Common myeloid progenitor, CD34-positive (primary cell): ENCODE data around the gene EIF1.

Experiments
- CTCF ChIA-PET: fragments of 350-600 bp; sonication (Branson Sonifier 250); formaldehyde crosslinking; loops from one replicate; lab custom pipeline; 2021; ENCODE audit warnings: antibody characterized with exemption; lab: Charles Lee
- POLR2A ChIA-PET: fragments of 350-600 bp; sonication (Branson Sonifier 250); formaldehyde crosslinking; loops from one replicate; lab custom pipeline; 2021; ENCODE audit warnings: antibody characterized with exemption; lab: Charles Lee
- DNase-seq, 3 donors: peaks; one replicate each; pipeline versions ENCODE4 v3.0.0 to v3.0.0-alpha.2; 2013
- H3K27ac ChIP-seq, 2 experiments: 1 replicate in 1 of 2; 2 replicates in 1 of 2; pipeline ENCODE4 v1.7.0; 2013; ENCODE audit warnings: inconsistent platforms in 2 of 2, low read length in 2 of 2, mild to moderate bottlenecking in 2 of 2, low read depth in 1 of 2, moderate library complexity in 1 of 2; ENCODE audit not compliant: severe bottlenecking in 2 of 2, insufficient read depth in 1 of 2, poor library complexity in 1 of 2
- H3K27me3 ChIP-seq, 5 experiments: replicated peaks in 2 of 5; 1 replicate in 3 of 5; 2 replicates in 2 of 5; pipeline versions ENCODE4 v1.6.1 to v1.7.0; 2013; ENCODE audit warnings: low read length in 4 of 5, mild to moderate bottlenecking in 2 of 5, moderate library complexity in 2 of 5, inconsistent platforms in 1 of 5; ENCODE audit not compliant: insufficient read depth in 5 of 5, control insufficient read depth in 4 of 5
- H3K36me3 ChIP-seq, 4 experiments: 1 replicate in 2 of 4; 2 replicates in 2 of 4; pipeline versions ENCODE4 v1.6.1 to v1.7.0; 2013; ENCODE audit warnings: low read length in 3 of 4, control low read depth in 1 of 4, mild to moderate bottlenecking in 1 of 4; ENCODE audit not compliant: control insufficient read depth in 4 of 4, insufficient read depth in 4 of 4
- H3K4me1 ChIP-seq, 4 experiments: 1 replicate in 3 of 4; 2 replicates in 1 of 4; pipeline versions ENCODE4 v1.6.1 to v1.7.1; 2013; ENCODE audit warnings: low read length in 3 of 4, mild to moderate bottlenecking in 3 of 4, control low read depth in 1 of 4, inconsistent platforms in 1 of 4, moderate library complexity in 1 of 4; ENCODE audit not compliant: control insufficient read depth in 4 of 4, insufficient read depth in 4 of 4; ENCODE audit errors: control extremely low read depth in 1 of 4
- H3K4me3 ChIP-seq, 7 experiments: 1 replicate in 4 of 7; 2 replicates in 3 of 7; pipeline versions ENCODE4 v1.5.1 to v1.7.0; 2013; ENCODE audit warnings: mild to moderate bottlenecking in 7 of 7, low read length in 6 of 7, moderate library complexity in 6 of 7, inconsistent platforms in 2 of 7, low read depth in 2 of 7, control low read depth in 1 of 7; ENCODE audit not compliant: insufficient read depth in 4 of 7, control insufficient read depth in 1 of 7; ENCODE audit errors: extremely low read depth in 1 of 7
- H3K9me3 ChIP-seq, 5 experiments: 1 replicate in 4 of 5; 2 replicates in 1 of 5; pipeline versions ENCODE4 v1.6.1 to v1.7.1; 2013; ENCODE audit warnings: low read length in 4 of 5, mild to moderate bottlenecking in 2 of 5, inconsistent platforms in 1 of 5, low read depth in 1 of 5, moderate library complexity in 1 of 5; ENCODE audit not compliant: control insufficient read depth in 4 of 5, insufficient read depth in 2 of 5; ENCODE audit errors: control extremely low read depth in 1 of 5
- WGBS: methylation state at CpG from one replicate; pipeline ENCODE4 v1.1.5; 2013; ENCODE audit not compliant: insufficient coverage; 5-methylcytosine and 5-hydroxymethylcytosine counted together

Gene EIF1

GRCh38 chr17:41705271-41705991 is 16.7 kb downstream of the EIF1 start:
- whole genome bisulfite sequencing = 94% methylated on average over 11 of the region's 13 CpGs
- peaks cover 0 to 4% (median under 1%) of the 10 kb centered on the region in 4 experiments for H3K4me1 ChIP-seq
- CTCF ChIA-PET = interaction anchor here (0.7 to 2.9 kb wide), 2 partner anchors 9 to 33 kb away, joined by 3 to 12 read pairs; no protein-coding TSS in a partner anchor
- H3K36me3 ChIP-seq = no peaks in the 10 kb centered on the region
- no peaks in the 10 kb centered on the region for H3K27me3 ChIP-seq
- H3K27ac ChIP-seq = no peak overlapping the region
- H3K9me3 ChIP-seq = no peaks in the 10 kb centered on the region
- POLR2A ChIA-PET = interaction anchor here (0.7 to 2.2 kb wide), 3 partner anchors 10 to 16 kb away, joined by 3 to 7 read pairs (median 4); partner anchors contain the start of gene EIF1
- no peak overlapping the region for H3K4me3 ChIP-seq
- no peak for DNase-seq

- Histone ChIP-seq H3K9me3 (no peaks in the 10 kb centered on the region), H3K4me1 (peaks cover 0 to 5% (median 0%) of the 10 kb centered on the region in 4 experiments), H3K27me3 (no peaks in the 10 kb centered on the region), H3K27ac (no peak overlapping the region), H3K36me3 (no peaks in the 10 kb centered on the region), H3K4me3 (no peak overlapping the region)
- ChIA-PET POLR2A (interaction anchor here (0.5 to 2.2 kb wide), 3 partner anchors 16 to 154 kb away, joined by 3 to 7 read pairs (median 3); partner anchors contain the start of gene EIF1), CTCF (interaction anchor here (1.2 to 1.4 kb wide), 3 partner anchors 8 to 103 kb away, joined by 3 to 11 read pairs (median 3); partner anchors contain the start of gene P3H4)
- DNase-seq = no peak
- WGBS = 94% methylated on average over 7 of the region's 10 CpGs
Measured at GRCh38 chr17:41707803-41708669, 19.4 kb downstream of the EIF1 start.

- peaks cover 0 to 5% (median 0%) of the 10 kb centered on the region in 4 experiments for H3K4me1 ChIP-seq
- no peak overlapping the region for H3K27ac ChIP-seq
- peak; percentile 61 to 92 (median 90) for DNase-seq
- H3K36me3 ChIP-seq = no peaks in the 10 kb centered on the region
- WGBS = 30% methylated on average over 5 of the region's 8 CpGs
- no peaks in the 10 kb centered on the region for H3K27me3 ChIP-seq
- ChIA-PET POLR2A (no interaction called here), CTCF (no interaction called here)
- no peak overlapping the region for H3K4me3 ChIP-seq
- H3K9me3 ChIP-seq = no peaks in the 10 kb centered on the region
Measured at GRCh38 chr17:41710472-41711090, 21.9 kb downstream of the EIF1 start.

- no peak for DNase-seq
- Histone ChIP-seq H3K27ac (no peak within 1 kb of the TSS), H3K9me3 (no peaks in the 10 kb centered on the region), H3K4me3 (no peak within 1 kb of the TSS), H3K27me3 (no peaks in the 10 kb centered on the region), H3K36me3 (no peaks in the 10 kb centered on the region), H3K4me1 (peaks cover 0 to 5% (median 0%) of the 10 kb centered on the region in 4 experiments)
- POLR2A ChIA-PET = no interaction called here
- whole genome bisulfite sequencing = 98% methylated on average over 8 of the region's 12 CpGs
- CTCF ChIA-PET = no interaction called here
Measured at GRCh38 chr17:41711669-41712400, 23.1 kb downstream of the EIF1 start, which contains the start of gene GAST. Gene GAST, plus strand, starts transcription at chr17:41712331. Its CDS starts 3,106 bp downstream, at chr17:41715437.

- DNase-seq = no peak
- H3K27me3 ChIP-seq = peaks cover 0 to 2% (median 0%) of the 10 kb centered on the region in 5 experiments
- ChIA-PET POLR2A (no interaction called here), CTCF (interaction anchor here (0.7 kb wide), 2 partner anchors 22 to 62 kb away, joined by 3 read pairs; no protein-coding TSS in a partner anchor)
- H3K4me1 ChIP-seq = no peaks in the 10 kb centered on the region
- peaks cover 0 to 1% (median 0%) of the 10 kb centered on the region in 5 experiments for H3K9me3 ChIP-seq
- no peak overlapping the region for H3K4me3 ChIP-seq
- WGBS = 86% methylated on average over 8 of the region's 15 CpGs
- H3K27ac ChIP-seq = no peak overlapping the region
- no peaks in the 10 kb centered on the region for H3K36me3 ChIP-seq
Measured at GRCh38 chr17:41717408-41718286, 29.0 kb downstream of the EIF1 start.
